PFSK-1 (cell line): ENCODE data around the gene PPP6R1.

ENCODE experiments used
- FOXP2 ChIP-seq: optimal IDR thresholded peaks from 2 replicates; pipeline ENCODE3; 2011; ENCODE audit warnings: borderline replicate concordance, control low read depth, inconsistent platforms; ENCODE audit not compliant: insufficient read depth; ENCODE audit errors: extremely low read length, extremely low read depth
- POLR2AphosphoS5 ChIP-seq: IDR thresholded peaks from 2 replicates; pipeline ENCODE4 v1.6.1; 2012; ENCODE audit warnings: low read depth, mild to moderate bottlenecking, control low read depth, low read length, moderate library complexity
- REST ChIP-seq, 2 experiments: IDR thresholded peaks; 2 replicates each; pipeline versions ENCODE4 v1.6.1 to v1.8.0; 2011 to 2012; ENCODE audit warnings: low read depth in 2 of 2, low read length in 2 of 2, control low read depth in 1 of 2, inconsistent platforms in 1 of 2, mild to moderate bottlenecking in 1 of 2, moderate library complexity in 1 of 2; ENCODE audit not compliant: insufficient read depth in 1 of 2
- SIN3A ChIP-seq: IDR thresholded peaks from 2 replicates; pipeline ENCODE4 v1.6.1; 2012; ENCODE audit warnings: mild to moderate bottlenecking, low read length, moderate library complexity, borderline replicate concordance; ENCODE audit not compliant: insufficient read depth
- TAF1 ChIP-seq: IDR thresholded peaks from 2 replicates; pipeline ENCODE4 v1.6.1; 2012; ENCODE audit warnings: low read length, control low read depth, borderline replicate concordance; ENCODE audit not compliant: insufficient read depth

- TF ChIP-seq POLR2AphosphoS5 (no peak; the same call in 1 of the 2 replicates), SIN3A (no peak), TAF1 (no peak), REST (IDR thresholded peaks at IDR 0.05; ENCODE audit: insufficient read depth in 1 of 2, low read depth in 2 of 2, low read length in 2 of 2) (no peak), FOXP2 (no peak)
Observed at GRCh38 chr19:55223291-55224037, 35.4 kb downstream of the PPP6R1 start.
